Panc1 (cell line): ENCODE data around the gene GLB1L3. TPM values are rescaled to one million over a fixed set of nuclear protein-coding genes. Genes with fewer than 3 reads are reported as not detected.

Source experiments
- ATAC-seq: fragments of 200-7000 bp; cut with Tn5 transposase; 2 replicates; pipeline ENCODE4 v1.9.1; 2020; ENCODE audit warnings: mild to moderate bottlenecking, moderate library complexity
- BruUV-seq: library from RNA; stranded (reverse); fragments of 400-500 nt; replicated peaks from 2 replicates; lab custom pipeline; 2021; lab: Mats Ljungman, UMichigan
- CTCF ChIA-PET: fragments of 300-600 bp; sonication (Branson Sonifier 250); formaldehyde crosslinking; loops from one replicate; lab custom pipeline; 2022; ENCODE audit warnings: antibody characterized with exemption; lab: Charles Lee
- POLR2A ChIA-PET: fragments of 300-600 bp; sonication (Branson Sonifier 250); formaldehyde crosslinking; loops from one replicate; lab custom pipeline; 2022; ENCODE audit warnings: antibody characterized with exemption; lab: Charles Lee
- DNase-seq: peaks from one replicate; pipeline ENCODE4 v3.0.0-alpha.2; 2010; ENCODE audit warnings: low read depth, low spot score
- H3K27ac ChIP-seq: 2 replicates; pipeline ENCODE4 v1.5.1; 2011; ENCODE audit warnings: mild to moderate bottlenecking, low read length, inconsistent platforms
- H3K27me3 ChIP-seq: fragments of 200-500 bp; sonication (Bioruptor generic); 2 replicates; pipeline ENCODE4 v1.6.0; 2014; ENCODE audit warnings: low read length, inconsistent platforms; ENCODE audit not compliant: control insufficient read depth, insufficient read depth
- H3K36me3 ChIP-seq: fragments of 200-500 bp; sonication (Bioruptor generic); 2 replicates; pipeline ENCODE4 v1.5.1; 2014; ENCODE audit warnings: inconsistent platforms, mild to moderate bottlenecking, low read length, moderate library complexity; ENCODE audit not compliant: control insufficient read depth, insufficient read depth
- H3K4me1 ChIP-seq: 2 replicates; pipeline ENCODE4 v1.5.1; 2011; ENCODE audit warnings: inconsistent platforms, mild to moderate bottlenecking, low read length, moderate library complexity; ENCODE audit not compliant: control insufficient read depth, insufficient read depth
- H3K4me3 ChIP-seq, 2 experiments: 2 replicates each; pipeline ENCODE4 v1.5.1; 2011 to 2012; ENCODE audit warnings: low read depth in 2 of 2, low read length in 2 of 2, mild to moderate bottlenecking in 2 of 2, inconsistent platforms in 1 of 2, moderate library complexity in 1 of 2
- H3K9me3 ChIP-seq: fragments of 200-500 bp; sonication (Bioruptor generic); 2 replicates; pipeline ENCODE4 v1.5.1; 2014; ENCODE audit warnings: low read depth, mild to moderate bottlenecking, inconsistent platforms, low read length, moderate library complexity; ENCODE audit not compliant: control insufficient read depth, insufficient read depth
- CTCF ChIP-seq: fragments of 450-650 bp; IDR thresholded peaks from 2 replicates; pipeline ENCODE4 v1.5.1; 2017; ENCODE audit warnings: mild to moderate bottlenecking
- POLR2AphosphoS5 ChIP-seq: IDR thresholded peaks from 2 replicates; pipeline ENCODE4 v1.6.1; 2012; ENCODE audit warnings: mild to moderate bottlenecking, low read depth, low read length, moderate library complexity
- SIN3A ChIP-seq: IDR thresholded peaks from 2 replicates; pipeline ENCODE4 v1.6.1; 2012; ENCODE audit warnings: low read depth, mild to moderate bottlenecking, low read length, moderate library complexity, borderline replicate concordance; ENCODE audit not compliant: insufficient read depth
- TCF7L2 ChIP-seq: IDR thresholded peaks from 2 replicates; pipeline ENCODE4 v1.6.1; 2011; ENCODE audit warnings: mild to moderate bottlenecking, low read depth, low read length, inconsistent platforms
- in situ Hi-C: cut with HindIII; loops from 2 replicates; pipeline ENCODE4 v1.10.0; 2016; ENCODE audit warnings: low sequenced_read_pairs, low pct_unique_long_range_greater_than_20kb
- intact Hi-C: fragments of 100-400 bp; cut with micrococcal nuclease; formaldehyde crosslinking; loops from one replicate; pipeline ENCODE4 v1.10.0; 2022; ENCODE audit not compliant: unreplicated experiment
- total RNA-seq: library from RNA; stranded (reverse); gene quantifications from one replicate; pipeline ENCODE4 v1.2.1, GENCODE V29; 2021; ENCODE audit not compliant: unreplicated experiment
- TF ChIP-seq, protein P1 (sequence below), 2 experiments: IDR thresholded peaks; 2 replicates each; pipeline ENCODE4 v1.6.1; 2011 to 2012; ENCODE audit warnings: low read depth in 2 of 2, control low read depth in 1 of 2, low read length in 1 of 2, mild to moderate bottlenecking in 1 of 2, moderate library complexity in 1 of 2; ENCODE audit not compliant: insufficient read depth in 1 of 2

GLB1L3 gene
- total RNA-seq, 1 experiment from 2014 or later: not detected

DNA sequence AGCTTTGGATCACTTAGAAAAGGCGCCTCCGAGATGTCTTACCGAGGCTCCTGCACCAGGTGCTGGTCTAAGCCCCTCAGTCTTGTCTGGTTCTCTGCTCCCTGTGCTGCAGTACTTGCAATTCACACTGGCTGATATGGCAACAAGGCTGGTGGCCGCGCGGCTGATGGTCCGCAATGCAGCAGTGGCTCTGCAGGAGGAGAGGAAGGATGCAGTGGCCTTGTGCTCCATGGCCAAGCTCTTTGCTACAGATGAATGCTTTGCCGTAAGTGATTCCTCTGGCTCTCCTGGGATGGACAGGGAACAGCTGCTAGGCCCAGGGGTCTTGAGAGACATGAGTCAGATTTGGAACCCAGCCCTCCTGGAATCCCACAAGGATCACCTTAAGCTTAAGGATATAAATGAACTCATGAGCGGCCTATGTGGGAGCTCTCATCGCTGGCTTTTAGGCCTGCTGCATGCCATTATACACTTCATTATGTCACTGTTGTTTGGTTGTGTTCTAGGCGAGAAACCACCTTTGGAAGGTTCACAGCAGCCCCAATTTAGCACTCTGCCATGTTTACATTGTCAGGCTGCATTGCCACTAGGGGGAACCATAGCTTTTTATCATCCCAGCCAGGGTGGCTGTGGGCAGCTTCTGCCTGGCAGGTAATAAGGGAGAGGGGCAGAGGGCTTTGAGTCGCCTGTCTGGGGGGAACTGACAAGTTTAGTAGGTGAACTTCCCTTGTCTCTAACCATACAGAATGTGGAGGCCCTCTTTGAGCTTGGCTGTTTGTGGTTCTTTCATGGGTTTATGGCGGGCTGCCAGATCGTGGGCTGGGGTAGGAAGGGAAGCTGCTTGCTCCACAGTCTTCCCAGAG is 14.3 kb upstream of the GLB1L3 start:
- in situ Hi-C loops: no loop called here
- no peak for TF ChIP-seq POLR2AphosphoS5
- no peak for TF ChIP-seq TCF7L2
- TF ChIP-seq CTCF: peak; percentile 82
- TF ChIP-seq, protein P1, sequence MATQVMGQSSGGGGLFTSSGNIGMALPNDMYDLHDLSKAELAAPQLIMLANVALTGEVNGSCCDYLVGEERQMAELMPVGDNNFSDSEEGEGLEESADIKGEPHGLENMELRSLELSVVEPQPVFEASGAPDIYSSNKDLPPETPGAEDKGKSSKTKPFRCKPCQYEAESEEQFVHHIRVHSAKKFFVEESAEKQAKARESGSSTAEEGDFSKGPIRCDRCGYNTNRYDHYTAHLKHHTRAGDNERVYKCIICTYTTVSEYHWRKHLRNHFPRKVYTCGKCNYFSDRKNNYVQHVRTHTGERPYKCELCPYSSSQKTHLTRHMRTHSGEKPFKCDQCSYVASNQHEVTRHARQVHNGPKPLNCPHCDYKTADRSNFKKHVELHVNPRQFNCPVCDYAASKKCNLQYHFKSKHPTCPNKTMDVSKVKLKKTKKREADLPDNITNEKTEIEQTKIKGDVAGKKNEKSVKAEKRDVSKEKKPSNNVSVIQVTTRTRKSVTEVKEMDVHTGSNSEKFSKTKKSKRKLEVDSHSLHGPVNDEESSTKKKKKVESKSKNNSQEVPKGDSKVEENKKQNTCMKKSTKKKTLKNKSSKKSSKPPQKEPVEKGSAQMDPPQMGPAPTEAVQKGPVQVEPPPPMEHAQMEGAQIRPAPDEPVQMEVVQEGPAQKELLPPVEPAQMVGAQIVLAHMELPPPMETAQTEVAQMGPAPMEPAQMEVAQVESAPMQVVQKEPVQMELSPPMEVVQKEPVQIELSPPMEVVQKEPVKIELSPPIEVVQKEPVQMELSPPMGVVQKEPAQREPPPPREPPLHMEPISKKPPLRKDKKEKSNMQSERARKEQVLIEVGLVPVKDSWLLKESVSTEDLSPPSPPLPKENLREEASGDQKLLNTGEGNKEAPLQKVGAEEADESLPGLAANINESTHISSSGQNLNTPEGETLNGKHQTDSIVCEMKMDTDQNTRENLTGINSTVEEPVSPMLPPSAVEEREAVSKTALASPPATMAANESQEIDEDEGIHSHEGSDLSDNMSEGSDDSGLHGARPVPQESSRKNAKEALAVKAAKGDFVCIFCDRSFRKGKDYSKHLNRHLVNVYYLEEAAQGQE (IDR thresholded peaks at IDR 0.05; ENCODE audit: insufficient read depth in 1 of 2, low read depth in 2 of 2, low read length in 1 of 2): no peak
- H3K9me3 ChIP-seq: no peaks in the 10 kb centered on the region

GRCh38 chr11:134264966-134265764 is 11.0 kb upstream of the GLB1L3 start:
- no peaks in the 10 kb centered on the region for H3K4me1 ChIP-seq
- no peak for TF ChIP-seq POLR2AphosphoS5
- no peak for TF ChIP-seq SIN3A
- TF ChIP-seq CTCF: no peak
- TF ChIP-seq, protein P1 (IDR thresholded peaks at IDR 0.05; ENCODE audit: insufficient read depth in 1 of 2, low read depth in 2 of 2, low read length in 1 of 2): no peak
- no peak for TF ChIP-seq TCF7L2
- intact Hi-C loops: no loop called here
- no peaks in the 10 kb centered on the region for H3K27me3 ChIP-seq
- BruUV-seq: no TSS peak
- ChIA-PET POLR2A (no interaction called here), CTCF (no interaction called here)
- H3K9me3 ChIP-seq: no peaks in the 10 kb centered on the region
- peaks cover 3% of the 10 kb centered on the region; the same call in 1 of the 2 replicates for H3K36me3 ChIP-seq
- ATAC-seq (no peak), DNase-seq (no peak)
- H3K27ac ChIP-seq: no peak overlapping the region
- H3K4me3 ChIP-seq: no peak overlapping the region
- in situ Hi-C loops: no loop called here

More for the DNA sequence above, 14.3 kb upstream of the GLB1L3 start:
- Histone ChIP-seq H3K27ac (no peak overlapping the region), H3K4me3 (no peak overlapping the region), H3K27me3 (no peaks in the 10 kb centered on the region), H3K4me1 (no peaks in the 10 kb centered on the region), H3K36me3 (peaks cover 3% of the 10 kb centered on the region; the same call in 1 of the 2 replicates)
- ATAC-seq (peak; percentile 81), DNase-seq (no peak)
- CTCF ChIA-PET: interaction anchor here (0.6 to 1.4 kb wide), 3 partner anchors 8 to 317 kb away, joined by 3 to 6 read pairs (median 4); partner anchors contain the start of gene ACAD8
- no TSS peak for BruUV-seq
- intact Hi-C loops: no loop called here
- POLR2A ChIA-PET: no interaction called here
